Ammon's horn (tissue), 1 donor: ENCODE measurements around the gene LHCGR.
A peak's percentile ranks its signal among the peaks of the same experiment; 100 is the strongest.

Experiments used
- DNase-seq: peaks from one replicate; pipeline ENCODE4 v3.0.0-alpha.2; 2016; ENCODE audit warnings: low spot score

LHCGR gene

GRCh38 chr2:48755473-48755872 lies at the start of gene LHCGR:
TSS of gene LHCGR (minus strand) at chr2:48755724. CDS start at chr2:48755671, 53 bp downstream.
- no peak for DNase-seq

- no peak for DNase-seq
These were observed 44.1 kb upstream of the LHCGR start for GRCh38 chr2:48799601-48800000.

- no peak for DNase-seq
These were observed 39.5 kb upstream of the LHCGR start for GRCh38 chr2:48795065-48795464.

- no peak for DNase-seq
These were observed 38.1 kb upstream of the LHCGR start for GRCh38 chr2:48793671-48794070.

- DNase-seq: no peak
These were observed 36.5 kb upstream of the LHCGR start for GRCh38 chr2:48792030-48792429.

- peak; percentile 28 for DNase-seq
These were observed 35.1 kb upstream of the LHCGR start for GRCh38 chr2:48790407-48791170.

- DNase-seq: no peak
These were observed 32.1 kb upstream of the LHCGR start for GRCh38 chr2:48787580-48787979.

- no peak for DNase-seq
These were observed 25.8 kb upstream of the LHCGR start for GRCh38 chr2:48781366-48781765.

- no peak for DNase-seq
These were observed 23.6 kb upstream of the LHCGR start for GRCh38 chr2:48779019-48779716.

GRCh38 chr2:48774251-48774650 lies 18.7 kb upstream of the LHCGR start:
- no peak for DNase-seq

GRCh38 chr2:48771241-48772014 lies 15.9 kb upstream of the LHCGR start:
- DNase-seq: no peak

GRCh38 chr2:48770181-48770580 lies 14.7 kb upstream of the LHCGR start:
- DNase-seq: no peak

GRCh38 chr2:48768669-48769068 lies 13.1 kb upstream of the LHCGR start:
- DNase-seq: peak; percentile 69

- no peak for DNase-seq
These were observed 11.8 kb upstream of the LHCGR start for GRCh38 chr2:48767330-48767729.

- DNase-seq: no peak
These were observed 5.3 kb upstream of the LHCGR start for GRCh38 chr2:48760826-48761225.

- DNase-seq: no peak
These were observed 4.2 kb upstream of the LHCGR start for GRCh38 chr2:48759682-48760081.

- no peak for DNase-seq
These were observed 765 bp upstream of the LHCGR start for GRCh38 chr2:48756289-48756688.

- DNase-seq: no peak
These were observed 650 bp downstream of the LHCGR start for GRCh38 chr2:48754874-48755273.

- DNase-seq: no peak
These were observed 2.3 kb downstream of the LHCGR start for GRCh38 chr2:48753228-48753627.

- no peak for DNase-seq
These were observed 5.3 kb downstream of the LHCGR start for GRCh38 chr2:48750128-48750739.

- no peak for DNase-seq
These were observed 6.0 kb downstream of the LHCGR start for GRCh38 chr2:48749291-48750127.
